ENCODE results near the gene OR5B21.

DNA sequence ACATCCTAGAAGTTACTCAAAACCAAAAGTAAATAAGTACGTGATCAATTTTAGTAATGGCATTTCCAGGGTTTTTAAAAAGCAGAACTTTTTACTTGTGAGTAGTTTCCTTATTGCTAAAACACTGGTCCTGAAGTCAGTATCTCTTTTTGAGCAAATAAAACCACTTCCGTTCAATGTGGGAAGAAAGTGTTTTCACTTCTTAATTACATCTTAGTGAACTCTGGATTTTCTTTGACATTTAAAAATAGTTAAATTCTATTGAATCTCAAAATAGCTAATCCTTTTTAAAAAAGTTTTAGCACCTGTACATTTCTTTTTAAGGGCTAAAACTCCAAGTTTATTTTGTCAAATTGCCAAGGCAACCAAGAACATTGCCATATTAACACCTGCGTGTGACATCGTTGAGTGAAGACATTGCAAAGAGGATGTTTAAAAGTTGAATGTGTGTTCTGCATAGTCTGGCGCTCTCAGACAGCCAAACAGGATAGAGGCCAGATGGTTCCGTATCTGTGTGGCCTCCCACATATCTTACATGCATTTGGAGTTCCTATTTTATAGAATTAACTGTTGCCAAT, 17.2 kb upstream of the OR5B21 start:
- TF ChIP-seq, protein P1, sequence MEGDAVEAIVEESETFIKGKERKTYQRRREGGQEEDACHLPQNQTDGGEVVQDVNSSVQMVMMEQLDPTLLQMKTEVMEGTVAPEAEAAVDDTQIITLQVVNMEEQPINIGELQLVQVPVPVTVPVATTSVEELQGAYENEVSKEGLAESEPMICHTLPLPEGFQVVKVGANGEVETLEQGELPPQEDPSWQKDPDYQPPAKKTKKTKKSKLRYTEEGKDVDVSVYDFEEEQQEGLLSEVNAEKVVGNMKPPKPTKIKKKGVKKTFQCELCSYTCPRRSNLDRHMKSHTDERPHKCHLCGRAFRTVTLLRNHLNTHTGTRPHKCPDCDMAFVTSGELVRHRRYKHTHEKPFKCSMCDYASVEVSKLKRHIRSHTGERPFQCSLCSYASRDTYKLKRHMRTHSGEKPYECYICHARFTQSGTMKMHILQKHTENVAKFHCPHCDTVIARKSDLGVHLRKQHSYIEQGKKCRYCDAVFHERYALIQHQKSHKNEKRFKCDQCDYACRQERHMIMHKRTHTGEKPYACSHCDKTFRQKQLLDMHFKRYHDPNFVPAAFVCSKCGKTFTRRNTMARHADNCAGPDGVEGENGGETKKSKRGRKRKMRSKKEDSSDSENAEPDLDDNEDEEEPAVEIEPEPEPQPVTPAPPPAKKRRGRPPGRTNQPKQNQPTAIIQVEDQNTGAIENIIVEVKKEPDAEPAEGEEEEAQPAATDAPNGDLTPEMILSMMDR (IDR thresholded peaks at IDR 0.05) = no peak
- no peak for TF ChIP-seq POLR2A (IDR thresholded peaks at IDR 0.05)
- TF ChIP-seq POLR2AphosphoS5 (IDR thresholded peaks at IDR 0.05) = no peak
- TF ChIP-seq EP300 (IDR thresholded peaks at IDR 0.05) = no peak

Data from sigmoid colon (tissue), 4 donors.